ENCODE results near the gene GNPTG. TPM values are rescaled to one million over a fixed set of nuclear protein-coding genes. Genes with fewer than 3 reads are reported as not detected.

The GNPTG gene
- total RNA-seq, 1 donor: 69.1 TPM

DNA sequence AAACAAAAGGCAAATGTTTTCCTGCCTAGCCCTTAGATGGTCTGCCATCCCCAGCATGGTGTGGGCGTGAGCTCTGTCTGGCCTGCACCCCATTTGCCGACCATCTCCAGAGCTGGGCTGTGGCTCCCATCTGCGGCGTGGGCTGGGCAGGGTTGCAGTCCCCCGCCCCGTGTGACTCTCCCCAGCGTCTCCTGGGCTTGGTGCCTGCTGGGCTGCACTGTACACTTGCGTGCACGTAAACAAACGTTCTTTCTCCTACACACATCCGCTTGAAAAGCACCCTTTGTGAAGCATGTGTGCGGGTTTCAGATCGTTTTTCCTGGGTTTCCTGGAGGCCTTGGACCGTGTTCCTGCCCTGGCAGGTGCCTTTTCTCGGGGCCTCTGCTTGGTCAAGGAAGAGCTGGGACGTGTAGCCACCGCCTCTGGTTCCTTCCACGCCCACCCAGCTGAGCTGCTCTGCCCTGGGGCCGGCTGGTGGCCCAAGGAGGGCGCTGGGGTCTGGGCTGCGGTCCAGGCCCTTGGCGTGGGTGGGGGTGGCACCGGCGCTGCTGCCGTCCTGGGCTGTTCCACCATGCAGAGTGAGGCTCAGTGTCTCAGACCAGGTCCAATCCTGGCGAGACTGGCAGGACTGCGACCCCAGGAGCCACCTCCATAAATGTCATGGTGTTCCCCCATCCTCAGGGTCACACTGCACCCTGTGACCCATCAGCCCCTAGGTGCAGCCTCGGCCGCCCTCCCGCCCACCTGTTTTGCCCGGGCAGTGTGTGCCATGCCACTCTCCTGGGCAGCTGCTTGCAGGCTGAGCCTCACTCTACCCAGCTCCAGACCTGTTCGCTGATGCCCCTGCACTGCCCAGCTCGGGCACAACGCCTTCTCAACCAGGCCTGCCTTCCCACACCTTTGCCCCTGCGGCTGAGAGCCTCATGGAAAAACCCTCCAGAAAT is 28.2 kb upstream of the GNPTG start:
- no peak overlapping the region for H3K27ac ChIP-seq (ENCODE audit: low read depth, low read length)
- peaks cover 49% of the 10 kb centered on the region for H3K36me3 ChIP-seq (ENCODE audit: insufficient read depth, low read length)
- H3K9me3 ChIP-seq (ENCODE audit: low read depth, low read length): no peaks in the 10 kb centered on the region
- H3K4me1 ChIP-seq (ENCODE audit: insufficient read depth, low read length): no peaks in the 10 kb centered on the region
- H3K4me2 ChIP-seq (ENCODE audit: insufficient read depth, low read length): no peak overlapping the region
- H3K27me3 ChIP-seq (ENCODE audit: insufficient read depth, low read length): no peaks in the 10 kb centered on the region
- no peak overlapping the region for H2AFZ ChIP-seq (ENCODE audit: low read length)
- H3K4me3 ChIP-seq (ENCODE audit: insufficient read depth, low read length): no peak overlapping the region
- TF ChIP-seq, protein P1, sequence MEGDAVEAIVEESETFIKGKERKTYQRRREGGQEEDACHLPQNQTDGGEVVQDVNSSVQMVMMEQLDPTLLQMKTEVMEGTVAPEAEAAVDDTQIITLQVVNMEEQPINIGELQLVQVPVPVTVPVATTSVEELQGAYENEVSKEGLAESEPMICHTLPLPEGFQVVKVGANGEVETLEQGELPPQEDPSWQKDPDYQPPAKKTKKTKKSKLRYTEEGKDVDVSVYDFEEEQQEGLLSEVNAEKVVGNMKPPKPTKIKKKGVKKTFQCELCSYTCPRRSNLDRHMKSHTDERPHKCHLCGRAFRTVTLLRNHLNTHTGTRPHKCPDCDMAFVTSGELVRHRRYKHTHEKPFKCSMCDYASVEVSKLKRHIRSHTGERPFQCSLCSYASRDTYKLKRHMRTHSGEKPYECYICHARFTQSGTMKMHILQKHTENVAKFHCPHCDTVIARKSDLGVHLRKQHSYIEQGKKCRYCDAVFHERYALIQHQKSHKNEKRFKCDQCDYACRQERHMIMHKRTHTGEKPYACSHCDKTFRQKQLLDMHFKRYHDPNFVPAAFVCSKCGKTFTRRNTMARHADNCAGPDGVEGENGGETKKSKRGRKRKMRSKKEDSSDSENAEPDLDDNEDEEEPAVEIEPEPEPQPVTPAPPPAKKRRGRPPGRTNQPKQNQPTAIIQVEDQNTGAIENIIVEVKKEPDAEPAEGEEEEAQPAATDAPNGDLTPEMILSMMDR (IDR thresholded peaks at IDR 0.05; ENCODE audit: extremely low read depth, low read depth, low read length): no peak
- peaks cover 40% of the 10 kb centered on the region for H4K20me1 ChIP-seq (ENCODE audit: insufficient read depth, low read length)
- no peak for DNase-seq (ENCODE audit: insufficient read length, low spot score, missing footprints)
- peaks cover 19% of the 10 kb centered on the region for H3K79me2 ChIP-seq (ENCODE audit: insufficient read depth, low read length)

- Histone ChIP-seq H3K9me3 (ENCODE audit: low read depth, low read length) (no peaks in the 10 kb centered on the region), H4K20me1 (ENCODE audit: insufficient read depth, low read length) (peaks cover 36% of the 10 kb centered on the region), H2AFZ (ENCODE audit: low read length) (no peak overlapping the region), H3K27ac (ENCODE audit: low read depth, low read length) (no peak overlapping the region), H3K4me2 (ENCODE audit: insufficient read depth, low read length) (no peak overlapping the region), H3K27me3 (ENCODE audit: insufficient read depth, low read length) (no peaks in the 10 kb centered on the region), H3K79me2 (ENCODE audit: insufficient read depth, low read length) (peaks cover 11% of the 10 kb centered on the region), H3K4me3 (ENCODE audit: insufficient read depth, low read length) (no peak overlapping the region), H3K4me1 (ENCODE audit: insufficient read depth, low read length) (no peaks in the 10 kb centered on the region), H3K36me3 (ENCODE audit: insufficient read depth, low read length) (peaks cover 43% of the 10 kb centered on the region)
- no peak for DNase-seq (ENCODE audit: insufficient read length, low spot score, missing footprints)
- TF ChIP-seq, protein P1 (IDR thresholded peaks at IDR 0.05; ENCODE audit: extremely low read depth, low read depth, low read length): no peak
Observed at GRCh38 chr16:1324286-1324826, 27.4 kb upstream of the GNPTG start.

DNA sequence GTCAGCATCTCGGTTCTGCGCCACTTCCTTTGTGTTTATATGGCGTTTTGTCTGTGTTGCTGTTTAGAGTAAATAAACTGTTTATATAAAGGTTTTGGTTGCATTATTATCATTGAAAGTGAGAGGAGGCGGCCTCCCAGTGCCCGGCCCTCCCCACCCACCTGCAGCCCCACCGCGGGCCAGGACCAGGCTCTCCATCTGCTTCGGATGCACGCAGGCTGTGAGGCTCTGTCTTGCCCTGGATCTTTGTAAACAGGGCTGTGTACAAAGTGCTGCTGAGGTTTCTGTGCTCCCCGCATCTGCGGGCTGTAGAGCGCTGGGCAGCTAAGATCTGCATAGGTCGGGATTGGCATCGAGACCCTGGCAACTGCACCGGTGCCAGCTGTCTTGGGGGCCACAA is 26.5 kb upstream of the GNPTG start:
- peaks cover under 1% of the 10 kb centered on the region for H3K9me3 ChIP-seq (ENCODE audit: low read depth, low read length)
- TF ChIP-seq, protein P1 (IDR thresholded peaks at IDR 0.05; ENCODE audit: extremely low read depth, low read depth, low read length): no peak
- no peaks in the 10 kb centered on the region for H3K4me1 ChIP-seq (ENCODE audit: insufficient read depth, low read length)
- peaks cover 34% of the 10 kb centered on the region for H3K36me3 ChIP-seq (ENCODE audit: insufficient read depth, low read length)
- peaks cover 3% of the 10 kb centered on the region for H3K79me2 ChIP-seq (ENCODE audit: insufficient read depth, low read length)
- DNase-seq (ENCODE audit: insufficient read length, low spot score, missing footprints): no peak
- no peak overlapping the region for H3K4me2 ChIP-seq (ENCODE audit: insufficient read depth, low read length)
- H3K4me3 ChIP-seq (ENCODE audit: insufficient read depth, low read length): no peak overlapping the region
- H3K27ac ChIP-seq (ENCODE audit: low read depth, low read length): no peak overlapping the region
- no peak overlapping the region for H2AFZ ChIP-seq (ENCODE audit: low read length)
- H4K20me1 ChIP-seq (ENCODE audit: insufficient read depth, low read length): peaks cover 27% of the 10 kb centered on the region
- H3K27me3 ChIP-seq (ENCODE audit: insufficient read depth, low read length): no peaks in the 10 kb centered on the region
